Activated CD8-positive, alpha-beta T cell treated with anti-CD3 and anti-CD28 coated beads, Interleukin-2, amount 10 ng/mL, durations not matched to agents 7 days and 5 days (primary cell): ENCODE results near the gene POF1B. TPM values are rescaled to one million over a fixed set of nuclear protein-coding genes. Genes with fewer than 3 reads are reported as not detected.
"Not testable (repeated sequence)": the region's sequence is repeated elsewhere in the genome, so short reads cannot be mapped to it uniquely, and the experiment has no call there.

Experiments used
- ATAC-seq: fragments of 150-1000 bp; cut with Tn5 transposase; one replicate; pipeline ENCODE4 v1.10.0; 2021; ENCODE audit warnings: moderate library complexity
- CTCF ChIA-PET: fragments of 350-600 bp; sonication (Branson Sonifier 250); formaldehyde crosslinking; loops from one replicate; lab custom pipeline; 2021; ENCODE audit warnings: antibody characterized with exemption; lab: Charles Lee
- POLR2A ChIA-PET: fragments of 350-600 bp; sonication (Branson Sonifier 250); formaldehyde crosslinking; loops from one replicate; lab custom pipeline; 2021; ENCODE audit warnings: antibody characterized with exemption; lab: Charles Lee
- DNase-seq: peaks from one replicate; pipeline ENCODE4 v3.0.0-alpha.2; 2020
- H3K27ac Mint-ChIP-seq: one replicate; pipeline ENCODE4 v1.8.0; 2021; ENCODE audit warnings: mild to moderate bottlenecking, mixed read lengths
- H3K27me3 Mint-ChIP-seq: one replicate; pipeline ENCODE4 v1.8.0; 2021; ENCODE audit warnings: low read depth, mixed read lengths
- H3K36me3 Mint-ChIP-seq: one replicate; pipeline ENCODE4 v1.8.0; 2021; ENCODE audit warnings: low read depth, mixed read lengths
- H3K4me1 Mint-ChIP-seq: one replicate; pipeline ENCODE4 v1.8.0; 2021; ENCODE audit warnings: low read depth, mixed read lengths
- H3K4me3 Mint-ChIP-seq: one replicate; pipeline ENCODE4 v1.8.0; 2021; ENCODE audit warnings: mild to moderate bottlenecking, mixed read lengths
- H3K9me3 Mint-ChIP-seq: one replicate; pipeline ENCODE4 v1.8.0; 2022; ENCODE audit warnings: mixed read lengths; ENCODE audit not compliant: insufficient read depth
- total RNA-seq, 2 experiments: library from RNA; stranded (reverse); gene quantifications; one replicate each; pipeline ENCODE4 v1.2.3, GENCODE V29; 2021

Gene POF1B
- total RNA-seq, 2 experiments from 2014 or later, result not detected

DNA sequence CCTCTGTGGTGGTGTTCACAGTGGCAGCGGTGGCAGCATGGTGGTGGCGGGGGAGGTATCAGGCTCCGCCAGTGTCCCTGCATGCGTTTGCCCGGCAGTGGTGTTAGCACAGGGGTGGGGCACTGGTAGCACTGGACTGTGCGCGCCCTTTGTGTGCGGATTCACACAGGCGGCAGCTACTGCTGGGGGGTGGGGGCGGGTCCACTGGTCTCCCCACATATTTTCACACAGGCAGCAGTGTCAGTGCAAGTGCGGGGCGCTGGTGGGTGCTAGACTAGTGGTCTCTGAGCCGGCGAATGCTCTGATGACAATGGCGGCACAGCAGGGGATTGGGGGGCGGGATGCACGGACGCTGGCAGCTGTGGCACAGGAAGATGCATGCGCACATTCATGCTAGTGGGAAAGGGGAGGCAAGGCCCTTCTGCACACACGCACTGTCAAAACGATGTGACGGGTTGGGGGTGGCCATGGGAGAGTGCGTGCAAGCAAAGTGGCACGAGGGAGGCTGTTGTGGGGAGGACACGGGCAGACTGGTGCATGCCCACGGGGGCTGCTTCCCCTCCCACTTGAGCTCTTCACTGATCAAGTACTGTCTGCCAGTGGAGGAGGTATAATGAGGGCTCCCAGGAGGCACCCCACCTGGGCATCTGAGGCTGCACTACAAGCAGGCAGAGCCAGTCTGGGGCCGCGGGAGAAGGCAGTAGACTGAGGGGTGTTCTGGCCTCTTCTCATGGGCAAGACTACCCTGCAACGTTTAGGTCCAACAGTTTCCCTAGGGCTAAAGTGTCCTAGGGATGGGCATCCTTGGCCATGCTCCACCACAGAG, 53.0 kb downstream of the POF1B start:
- ATAC-seq (no peak), DNase-seq (no peak)
- ChIA-PET POLR2A (no interaction called here), CTCF (no interaction called here)
- Mint-ChIP-seq H3K27me3 (no peaks in the 10 kb centered on the region), H3K36me3 (no peaks in the 10 kb centered on the region), H3K4me1 (no peaks in the 10 kb centered on the region), H3K9me3 (peaks cover 5% of the 10 kb centered on the region), H3K27ac (no peak overlapping the region), H3K4me3 (no peak overlapping the region)

GRCh38 chrX:85311348-85311747, 68.1 kb downstream of the POF1B start:
- H3K9me3 Mint-ChIP-seq, H3K4me3 Mint-ChIP-seq, ATAC-seq, DNase-seq, H3K27ac Mint-ChIP-seq, H3K4me1 Mint-ChIP-seq, H3K36me3 Mint-ChIP-seq, H3K27me3 Mint-ChIP-seq, CTCF ChIA-PET, POLR2A ChIA-PET: not testable (repeated sequence)

GRCh38 chrX:85309717-85310116, 69.7 kb downstream of the POF1B start:
- ATAC-seq, result no peak
- no peaks in the 10 kb centered on the region for H3K27me3 Mint-ChIP-seq
- DNase-seq, result no peak
- ChIA-PET POLR2A (no interaction called here), CTCF (no interaction called here)
- H3K4me3 Mint-ChIP-seq, result no peak overlapping the region
- H3K9me3 Mint-ChIP-seq, result no peaks in the 10 kb centered on the region
- no peaks in the 10 kb centered on the region for H3K4me1 Mint-ChIP-seq
- no peaks in the 10 kb centered on the region for H3K36me3 Mint-ChIP-seq
- no peak overlapping the region for H3K27ac Mint-ChIP-seq

- no peak overlapping the region for H3K4me3 Mint-ChIP-seq
- H3K27ac Mint-ChIP-seq, result no peak overlapping the region
Observed at GRCh38 chrX:85303544-85303943, 75.9 kb downstream of the POF1B start.

GRCh38 chrX:85288992-85289723, 90.3 kb downstream of the POF1B start:
- Mint-ChIP-seq H3K27ac (no peak overlapping the region), H3K4me3 (no peak overlapping the region), H3K27me3 (no peaks in the 10 kb centered on the region), H3K4me1 (no peaks in the 10 kb centered on the region), H3K9me3 (peaks cover 6% of the 10 kb centered on the region), H3K36me3 (no peaks in the 10 kb centered on the region)
- ATAC-seq (no peak), DNase-seq (no peak)
- ChIA-PET CTCF (no interaction called here), POLR2A (no interaction called here)

More at GRCh38 chrX:85303544-85303943, 75.9 kb downstream of the POF1B start:
- H3K9me3 Mint-ChIP-seq, result no peaks in the 10 kb centered on the region
- CTCF ChIA-PET, result no interaction called here
- no peaks in the 10 kb centered on the region for H3K4me1 Mint-ChIP-seq
- no peak for DNase-seq
- ATAC-seq, result no peak
- H3K36me3 Mint-ChIP-seq, result no peaks in the 10 kb centered on the region
- POLR2A ChIA-PET, result no interaction called here
- H3K27me3 Mint-ChIP-seq, result no peaks in the 10 kb centered on the region

GRCh38 chrX:85285286-85285685, 94.2 kb downstream of the POF1B start:
- CTCF ChIA-PET, H3K27ac Mint-ChIP-seq, H3K4me1 Mint-ChIP-seq, DNase-seq, H3K36me3 Mint-ChIP-seq, POLR2A ChIA-PET, ATAC-seq, H3K4me3 Mint-ChIP-seq, H3K9me3 Mint-ChIP-seq, H3K27me3 Mint-ChIP-seq: not testable (repeated sequence)

DNA sequence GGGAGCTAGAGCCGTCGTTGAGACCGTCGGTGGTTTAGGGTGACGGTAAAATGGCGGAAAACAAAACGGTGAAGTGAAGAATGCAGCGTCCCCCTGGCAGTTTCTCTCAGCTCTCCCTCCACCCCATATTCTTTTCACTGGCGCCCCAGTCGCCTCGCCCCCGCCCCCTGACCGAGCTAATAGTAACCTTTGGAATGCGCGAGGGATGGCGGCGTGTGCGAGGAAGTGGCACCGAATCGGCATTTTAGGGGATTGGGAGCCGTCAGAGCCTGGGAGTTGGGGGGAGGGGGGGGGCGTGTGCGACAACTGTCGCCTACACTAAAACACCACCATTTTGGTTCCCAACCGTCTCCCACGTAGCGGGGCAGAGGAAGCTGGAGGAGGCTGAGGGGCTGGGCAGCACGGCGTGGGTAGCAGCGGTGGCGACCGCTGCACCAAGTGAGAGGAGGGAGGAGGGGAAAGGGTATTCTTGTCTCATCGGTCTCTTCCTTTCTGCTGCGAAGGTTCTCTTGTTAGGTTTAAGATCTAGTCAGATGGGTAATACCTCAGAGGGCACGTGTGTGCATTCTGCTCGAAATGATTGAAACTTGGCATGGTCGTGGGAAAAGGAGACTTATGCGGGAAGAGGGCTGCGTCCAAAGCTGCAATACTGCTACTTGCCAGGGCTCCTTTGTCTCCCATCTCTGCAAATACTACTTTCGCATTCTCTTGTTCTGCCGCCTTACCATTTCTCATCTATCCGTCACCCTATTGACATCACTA, 134.8 kb downstream of the POF1B start:
- H3K4me3 Mint-ChIP-seq, result peak overlapping the region; percentile 76
- H3K27me3 Mint-ChIP-seq, result peaks cover 24% of the 10 kb centered on the region
- ATAC-seq (peak; percentile 60), DNase-seq (peak; percentile 19)
- peak overlapping the region; percentile 19 for H3K27ac Mint-ChIP-seq
- no peaks in the 10 kb centered on the region for H3K36me3 Mint-ChIP-seq
- POLR2A ChIA-PET, result no interaction called here
- peaks cover 10% of the 10 kb centered on the region for H3K4me1 Mint-ChIP-seq
- no peaks in the 10 kb centered on the region for H3K9me3 Mint-ChIP-seq
- CTCF ChIA-PET, result no interaction called here

DNA sequence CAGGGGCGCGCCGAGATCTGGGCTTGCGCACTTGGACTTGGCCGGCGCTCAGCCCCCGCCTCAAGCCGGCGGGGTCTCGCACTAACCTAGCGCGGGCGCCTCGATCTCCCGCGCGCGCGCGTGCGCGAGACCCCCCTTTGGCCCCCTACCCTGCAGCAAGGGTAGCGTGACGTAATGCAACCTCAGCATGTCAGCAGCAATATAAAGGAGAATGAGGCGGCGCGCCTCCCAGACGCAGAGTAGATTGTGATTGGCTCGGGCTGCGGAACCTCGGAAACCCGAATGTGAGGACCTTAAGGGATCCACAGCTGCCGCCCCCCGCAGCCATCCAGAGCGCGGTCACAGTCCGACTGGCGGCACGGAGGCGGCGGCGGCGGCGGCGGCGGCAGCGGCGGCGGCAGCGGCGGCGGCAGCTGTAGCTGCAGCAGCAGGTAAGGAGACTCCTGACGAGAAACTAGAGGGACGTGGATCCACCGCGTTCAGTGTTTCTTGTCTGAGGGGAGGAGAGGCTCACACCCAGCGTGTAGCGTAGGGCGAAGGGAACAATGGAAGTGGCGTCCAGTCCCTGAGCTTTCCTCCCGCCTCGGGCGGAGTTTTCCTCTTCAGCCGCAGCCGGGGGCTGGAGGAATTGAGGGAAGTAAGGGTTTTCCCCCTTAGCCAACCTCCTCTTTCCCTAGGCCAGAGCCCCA, 135.6 kb downstream of the POF1B start, which contains the start of the genes SATL1 and ZNF711:
SATL1 (minus strand) TSS at position 19 of the 689 bp plus-strand sequence. CDS start 134,811 bp downstream, outside the sequence.
ZNF711 (plus strand) TSS at position 231 of the 689 bp plus-strand sequence. CDS start 3,582 bp downstream, outside the sequence.
- Mint-ChIP-seq H3K27me3 (peaks cover 24% of the 10 kb centered on the region), H3K27ac (peak within 1 kb of the TSS; percentile 19), H3K9me3 (no peaks in the 10 kb centered on the region), H3K4me1 (peaks cover 10% of the 10 kb centered on the region), H3K4me3 (peak within 1 kb of the TSS; percentile 76), H3K36me3 (no peaks in the 10 kb centered on the region)
- DNase-seq (peak; percentile 21), ATAC-seq (peak; percentile 57)
- CTCF ChIA-PET, result no interaction called here
- POLR2A ChIA-PET, result no interaction called here

DNA sequence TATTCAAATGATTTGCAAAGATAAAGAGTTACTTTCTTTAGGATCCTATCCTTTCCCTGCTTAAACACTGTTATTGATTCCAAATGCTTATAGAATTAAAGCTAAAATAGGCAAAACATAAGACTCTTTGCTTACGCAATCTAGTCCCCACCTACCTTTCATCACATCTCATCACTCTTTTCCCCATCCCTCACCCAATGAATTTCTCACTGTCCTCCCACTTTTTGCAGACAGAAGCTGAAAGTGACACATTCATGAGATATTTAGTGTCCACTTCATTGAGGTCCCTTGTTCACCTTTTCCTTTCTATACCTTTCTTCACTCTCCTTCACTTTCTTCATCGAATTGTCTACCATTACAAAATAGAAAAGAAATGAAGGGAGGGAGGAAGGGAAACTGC, 136.3 kb downstream of the POF1B start:
- Mint-ChIP-seq H3K27me3 (peaks cover 24% of the 10 kb centered on the region), H3K36me3 (no peaks in the 10 kb centered on the region), H3K4me1 (peaks cover 10% of the 10 kb centered on the region), H3K9me3 (no peaks in the 10 kb centered on the region), H3K27ac (no peak overlapping the region), H3K4me3 (peak overlapping the region; percentile 15)
- no peak for ATAC-seq
- DNase-seq, result no peak
- ChIA-PET POLR2A (no interaction called here), CTCF (no interaction called here)
